GM18502 (cell line): ENCODE results near the gene NUP107.
A peak's percentile ranks its signal among the peaks of the same experiment; 100 is the strongest.

Source experiments
- ATAC-seq: cut with Tn5 transposase; IDR thresholded peaks from one replicate; pipeline ENCODE4 v1.9.1; 2021; ENCODE audit warnings: mild to moderate bottlenecking; ENCODE audit not compliant: unreplicated experiment, poor library complexity

The NUP107 gene

GRCh38 chr12:68771223-68771925 is 84.6 kb downstream of the NUP107 start:
- no peak for ATAC-seq

GRCh38 chr12:68772714-68773113 is 85.9 kb downstream of the NUP107 start:
- ATAC-seq = no peak

- no peak for ATAC-seq
Measured at GRCh38 chr12:68773582-68773981, 86.8 kb downstream of the NUP107 start.

DNA sequence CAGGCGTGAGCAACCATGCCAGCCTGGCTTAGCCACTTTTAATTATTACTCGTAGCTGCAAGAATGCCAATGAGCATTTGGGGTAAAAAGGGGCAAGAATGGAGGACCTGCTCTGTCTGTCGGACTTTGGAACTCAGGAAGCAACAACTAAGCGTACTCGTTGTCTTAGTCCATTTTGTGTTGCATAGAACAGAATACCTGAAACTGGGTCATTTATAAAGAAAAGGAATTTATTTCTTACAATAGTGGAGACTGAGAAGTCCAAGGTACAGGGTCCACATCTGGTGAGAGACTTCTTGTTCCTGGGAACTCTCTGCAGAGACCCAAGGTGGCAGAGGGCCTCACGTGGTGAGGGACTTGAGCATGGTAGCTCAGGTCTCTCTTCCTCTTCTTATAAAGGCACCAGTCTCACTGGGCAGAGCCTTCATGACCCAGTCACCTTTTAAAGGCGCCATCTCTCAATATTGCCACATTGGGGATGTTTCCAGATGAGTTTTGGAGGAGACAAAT is 88.4 kb downstream of the NUP107 start:
- ATAC-seq = no peak

DNA sequence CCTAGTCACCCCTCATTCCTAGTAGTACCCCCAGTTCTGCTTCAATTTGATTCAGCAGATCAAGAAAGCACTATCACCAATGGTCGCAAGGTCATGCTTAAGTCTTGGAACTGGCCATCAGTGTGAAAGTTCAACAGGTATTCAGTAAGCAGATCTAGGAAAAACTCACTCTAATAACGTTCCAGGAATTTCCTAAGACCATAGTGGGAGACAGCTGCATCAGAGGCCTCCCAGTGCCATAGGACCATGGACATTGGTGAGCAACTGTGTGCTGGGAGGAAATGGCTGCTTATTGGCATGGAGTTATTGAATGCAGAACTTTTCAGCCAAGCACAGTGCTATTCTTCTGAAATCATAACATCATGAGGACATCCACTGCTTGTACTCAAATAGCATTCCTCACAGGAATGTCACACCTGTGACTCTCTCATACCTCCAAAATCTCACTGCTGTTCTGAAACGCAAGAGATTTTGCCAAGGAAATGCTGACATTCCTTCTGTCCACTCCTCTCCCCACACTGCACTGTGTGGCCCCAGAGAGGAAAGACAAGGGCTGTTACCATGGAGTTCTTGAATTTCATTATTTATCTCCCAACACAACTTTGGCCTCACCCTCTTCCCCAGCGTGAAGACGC is 90.3 kb downstream of the NUP107 start:
- ATAC-seq = no peak

DNA sequence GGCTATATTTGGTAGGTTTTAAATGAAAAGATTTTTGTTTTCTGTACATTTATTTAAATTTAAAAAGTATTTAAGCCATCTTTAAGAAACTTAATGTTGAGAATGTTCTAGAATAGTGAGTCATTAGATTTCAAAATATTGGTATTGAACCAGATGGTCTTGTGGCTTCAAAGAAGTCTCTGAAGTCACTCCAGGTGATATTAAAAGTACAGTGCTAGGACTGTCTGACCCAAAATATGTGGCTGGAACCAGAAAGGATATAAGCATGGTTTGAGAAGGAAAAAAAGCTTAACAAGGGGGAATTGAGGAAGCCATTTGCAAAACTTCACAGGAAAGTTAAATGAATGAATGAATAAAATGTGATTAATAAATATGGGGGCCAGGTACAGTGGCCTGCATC is 92.5 kb downstream of the NUP107 start:
- no peak for ATAC-seq

DNA sequence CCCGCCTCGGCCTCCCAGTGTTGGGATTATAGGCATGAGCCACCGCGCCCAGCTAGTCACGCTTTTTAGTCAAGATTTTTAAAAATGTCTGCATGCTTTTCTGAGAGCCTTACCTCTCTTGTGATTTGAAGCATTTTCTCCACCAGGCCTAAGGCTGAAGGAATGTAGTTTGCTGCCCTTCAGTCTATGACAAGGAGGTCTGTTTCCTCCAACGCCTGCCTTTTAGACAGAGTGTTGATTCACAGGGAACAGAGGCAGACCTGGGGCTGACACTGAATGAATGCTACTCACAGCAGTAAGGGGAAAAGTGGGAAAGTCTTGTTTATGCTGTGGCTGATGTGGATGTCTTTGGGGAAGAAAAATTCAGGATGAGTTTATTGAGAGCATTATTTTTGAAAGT is 94.0 kb downstream of the NUP107 start:
- no peak for ATAC-seq

DNA sequence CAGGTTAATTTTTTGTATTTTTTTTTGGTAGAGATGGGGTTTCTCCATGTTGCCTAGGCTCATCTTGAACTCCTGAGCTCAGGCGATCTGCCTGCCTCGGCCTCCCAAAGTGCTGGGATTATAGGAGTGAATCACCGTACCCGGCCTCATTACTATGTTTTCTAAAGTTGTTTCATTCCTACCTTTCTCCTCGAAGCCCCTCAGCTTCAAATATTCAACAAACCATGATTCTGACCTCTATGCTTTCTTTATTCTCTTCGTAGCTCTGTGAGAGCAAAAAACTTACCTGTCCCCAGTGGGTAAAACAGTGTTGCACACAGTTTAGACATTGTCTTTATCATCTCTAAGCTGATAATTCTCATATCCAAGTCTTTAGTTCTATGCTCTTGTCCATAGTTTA is 95.0 kb downstream of the NUP107 start:
- ATAC-seq = no peak

DNA sequence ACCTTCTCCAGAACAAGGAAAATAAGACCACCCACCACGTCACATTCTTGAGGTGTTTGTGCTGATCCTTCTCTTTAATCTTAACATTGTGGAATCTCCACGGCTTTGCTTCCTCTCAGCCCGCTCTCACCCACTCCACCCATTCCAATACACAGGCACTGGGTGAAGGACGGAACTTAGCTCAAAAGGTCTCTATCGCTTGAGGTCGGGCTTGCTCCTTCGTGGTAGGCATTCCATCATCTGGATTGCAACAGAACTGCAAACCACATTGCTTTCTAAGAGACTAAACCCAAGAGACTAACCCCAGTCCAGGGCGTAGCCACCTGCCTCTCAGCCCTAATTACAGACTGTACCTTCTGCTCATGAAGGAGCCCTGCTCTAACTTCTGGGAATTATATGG is 97.2 kb downstream of the NUP107 start:
- ATAC-seq = no peak

DNA sequence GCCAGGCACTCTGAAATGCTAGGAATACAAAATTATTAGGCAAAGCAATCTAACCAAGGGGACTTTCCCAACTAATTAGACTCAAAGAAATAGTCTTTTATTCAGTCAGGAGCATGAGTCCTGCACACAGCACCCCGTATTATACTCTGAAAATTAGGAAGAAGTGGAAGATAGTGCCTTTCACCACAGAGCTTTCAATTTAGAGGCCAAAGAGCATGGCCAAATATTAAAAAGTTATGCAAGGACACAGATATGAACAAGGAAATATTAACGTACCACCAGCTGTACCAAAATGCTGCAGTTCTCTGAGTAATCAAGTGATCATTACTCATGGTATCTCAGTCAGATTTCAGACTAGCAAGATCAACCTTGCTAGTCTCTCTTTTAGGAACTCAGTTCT is 98.6 kb downstream of the NUP107 start:
- no peak for ATAC-seq

- no peak for ATAC-seq
Measured at GRCh38 chr12:68785823-68786222, 99.0 kb downstream of the NUP107 start.

- no peak for ATAC-seq
Measured at GRCh38 chr12:68786929-68787328, 100.2 kb downstream of the NUP107 start.

GRCh38 chr12:68788554-68789143 is 101.9 kb downstream of the NUP107 start:
- no peak for ATAC-seq

- no peak for ATAC-seq
Measured at GRCh38 chr12:68789144-68789878, 102.5 kb downstream of the NUP107 start.

DNA sequence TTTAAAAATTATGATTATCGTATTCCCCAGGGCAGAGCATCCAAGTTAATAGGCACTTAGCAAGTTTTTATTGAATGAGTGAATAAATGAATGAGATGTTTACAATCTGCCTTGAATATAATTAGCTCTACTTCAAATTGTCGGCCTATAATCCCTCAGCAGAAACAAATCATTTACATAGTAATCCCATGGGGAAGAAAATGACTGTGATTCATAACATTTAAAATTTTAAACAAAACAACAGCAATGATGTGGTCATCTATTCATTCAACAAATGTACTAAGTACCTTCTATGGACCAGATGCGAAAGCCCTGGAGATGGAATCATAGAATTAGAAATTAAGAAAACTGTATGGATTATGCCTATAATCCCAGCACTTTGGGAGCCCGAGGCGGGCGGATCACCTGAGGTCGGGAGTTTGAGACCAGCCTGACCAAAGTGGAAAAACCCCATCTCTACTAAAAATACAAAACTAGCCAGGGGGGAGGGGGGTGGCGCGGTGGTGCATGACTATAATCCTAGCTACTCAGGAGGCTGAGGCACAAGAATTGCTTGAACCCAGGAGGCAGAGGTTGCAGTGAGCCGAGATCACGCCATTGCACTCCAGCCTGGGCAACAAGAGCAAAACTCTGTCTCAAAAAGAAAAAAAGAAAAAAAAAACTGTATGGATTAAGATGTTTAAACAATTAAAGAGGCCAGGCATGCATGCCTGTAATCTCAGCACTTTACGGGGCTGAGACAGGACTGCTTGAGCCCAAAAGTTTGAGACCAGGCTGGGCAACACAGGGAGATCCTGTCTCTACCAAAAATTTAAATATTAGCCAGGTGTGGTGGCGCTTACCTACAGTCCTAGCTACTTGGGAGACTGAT is 103.5 kb downstream of the NUP107 start:
- ATAC-seq = no peak

DNA sequence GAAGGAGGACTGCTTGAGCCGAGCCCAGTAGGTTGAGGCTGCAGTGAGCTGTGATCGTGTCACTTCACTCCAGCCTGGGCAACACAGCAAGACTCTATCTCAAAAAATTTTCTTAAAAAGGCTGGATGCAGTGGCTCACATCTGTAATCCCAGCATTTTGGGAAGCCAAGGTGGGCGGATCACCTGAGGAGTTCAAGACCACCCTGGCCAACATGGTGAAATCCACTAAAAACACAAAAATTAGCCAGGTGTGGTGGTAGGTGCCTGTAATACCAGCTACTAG is 104.1 kb downstream of the NUP107 start:
- no peak for ATAC-seq

GRCh38 chr12:68791897-68792481 is 105.2 kb downstream of the NUP107 start:
- no peak for ATAC-seq

DNA sequence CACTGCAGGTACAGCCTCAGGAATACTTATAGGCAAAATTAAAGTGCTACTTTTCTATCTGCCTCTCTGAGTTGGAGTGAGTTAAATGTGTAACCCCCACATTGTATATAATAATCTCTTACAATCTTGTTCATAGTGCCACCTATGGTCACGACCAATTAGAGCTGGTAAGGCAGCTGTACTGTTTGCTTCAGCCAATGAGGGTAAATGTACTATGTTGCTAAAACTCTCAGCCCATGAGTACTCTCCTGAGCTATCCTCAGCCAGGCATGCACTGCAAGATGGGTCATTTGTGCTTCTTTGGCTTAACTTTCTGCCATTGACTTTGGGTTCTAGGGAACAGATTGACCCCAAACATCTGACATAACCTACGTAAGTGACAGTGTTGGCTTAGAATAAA is 106.2 kb downstream of the NUP107 start:
- ATAC-seq = peak; percentile 96

DNA sequence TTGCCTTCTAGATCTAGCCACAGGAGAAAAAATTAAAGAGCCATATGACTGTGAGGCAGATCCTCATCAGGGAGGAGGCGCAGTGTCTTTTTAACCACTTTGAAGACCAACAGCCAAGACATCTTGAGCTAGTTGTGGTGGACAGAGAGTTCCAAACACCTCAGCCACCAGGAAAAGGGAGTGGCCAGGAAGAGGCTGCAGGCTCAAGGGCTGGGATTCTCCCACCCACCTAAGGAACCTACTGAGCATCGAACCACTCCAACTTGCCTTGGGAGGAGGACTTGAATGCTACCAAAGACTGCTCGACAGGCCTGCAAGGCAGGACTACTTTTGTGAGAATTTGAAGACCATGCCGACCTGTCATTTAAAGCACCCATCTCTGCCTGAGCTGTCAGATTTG is 106.7 kb downstream of the NUP107 start:
- ATAC-seq = no peak
